HG03460 (cell line): ENCODE results near the gene CELF2.

ENCODE experiments used
- ATAC-seq: cut with Tn5 transposase; IDR thresholded peaks from one replicate; pipeline ENCODE4 v1.9.1; 2021; ENCODE audit not compliant: unreplicated experiment

CELF2 gene

GRCh38 chr10:11242443-11243387, 225.0 kb downstream of the CELF2 start:
- ATAC-seq: peak; percentile 47

- ATAC-seq: no peak
These were observed 226.0 kb downstream of the CELF2 start for GRCh38 chr10:11243425-11244222.

GRCh38 chr10:11245095-11245479, 227.4 kb downstream of the CELF2 start:
- ATAC-seq: peak; percentile 5

GRCh38 chr10:11245510-11245909, 227.8 kb downstream of the CELF2 start:
- ATAC-seq: peak; percentile 40

- no peak for ATAC-seq
These were observed 228.4 kb downstream of the CELF2 start for GRCh38 chr10:11245981-11246590.

- no peak for ATAC-seq
These were observed 229.2 kb downstream of the CELF2 start for GRCh38 chr10:11246752-11247467.

- ATAC-seq: no peak
These were observed 231.6 kb downstream of the CELF2 start for GRCh38 chr10:11249152-11249807.

- no peak for ATAC-seq
These were observed 232.1 kb downstream of the CELF2 start for GRCh38 chr10:11249808-11250195.

GRCh38 chr10:11250304-11250703, 232.6 kb downstream of the CELF2 start:
- ATAC-seq: no peak

- no peak for ATAC-seq
These were observed 235.2 kb downstream of the CELF2 start for GRCh38 chr10:11252887-11253286.

- ATAC-seq: no peak
These were observed 235.8 kb downstream of the CELF2 start for GRCh38 chr10:11253385-11254002.

GRCh38 chr10:11255156-11255555, 237.5 kb downstream of the CELF2 start:
- ATAC-seq: no peak

- ATAC-seq: no peak
These were observed 238.2 kb downstream of the CELF2 start for GRCh38 chr10:11255796-11256444.

GRCh38 chr10:11256896-11257295, 239.2 kb downstream of the CELF2 start:
- ATAC-seq: no peak

- ATAC-seq: no peak
These were observed 239.9 kb downstream of the CELF2 start for GRCh38 chr10:11257440-11258090.

GRCh38 chr10:11260170-11260569, 242.5 kb downstream of the CELF2 start:
- ATAC-seq: no peak

GRCh38 chr10:11261143-11261542, 243.5 kb downstream of the CELF2 start:
- ATAC-seq: no peak

- ATAC-seq: peak; percentile 42
These were observed 244.2 kb downstream of the CELF2 start for GRCh38 chr10:11261687-11262493.
